Cardiac fibroblast (primary cell): ENCODE data around the gene PRRT4.

Source experiments
- DNase-seq, 2 donors: peaks; one replicate each; pipeline versions ENCODE4 v3.0.0 to v3.0.0-alpha.2; 2010; ENCODE audit warnings: low read depth in 2 of 2
- H3K4me3 ChIP-seq, 2 donors: replicated peaks in 1 of 2; 1 replicate in 1 of 2; 2 replicates in 1 of 2; pipeline ENCODE4 v1.5.1; 2011; ENCODE audit warnings: low read depth in 2 of 2, low read length in 2 of 2, mild to moderate bottlenecking in 2 of 2, moderate library complexity in 1 of 2
- TF ChIP-seq, protein P1 (sequence below): IDR thresholded peaks from one replicate; pipeline ENCODE4 v1.5.1; 2011; ENCODE audit warnings: low read depth, mild to moderate bottlenecking, low read length, inconsistent platforms

Gene PRRT4

DNA sequence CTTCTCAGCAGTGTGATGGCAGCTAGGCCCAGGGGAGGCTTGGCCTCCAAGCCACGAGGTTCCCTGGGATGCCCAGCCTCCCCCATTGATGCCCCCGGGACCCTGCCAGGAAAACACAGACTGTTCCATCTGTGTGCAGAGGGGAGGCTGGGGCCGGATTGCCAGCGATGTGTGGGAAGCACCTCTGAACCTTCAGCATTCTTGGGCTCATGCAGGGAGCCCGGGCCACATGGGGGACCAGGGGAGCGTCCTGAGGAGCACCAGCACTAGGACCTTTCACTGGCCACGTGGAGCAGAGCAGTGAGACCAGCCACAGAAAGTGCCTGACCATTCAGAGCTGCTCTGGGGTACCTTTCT is 45.7 kb upstream of the PRRT4 start:
- no peak for DNase-seq
- TF ChIP-seq, protein P1, sequence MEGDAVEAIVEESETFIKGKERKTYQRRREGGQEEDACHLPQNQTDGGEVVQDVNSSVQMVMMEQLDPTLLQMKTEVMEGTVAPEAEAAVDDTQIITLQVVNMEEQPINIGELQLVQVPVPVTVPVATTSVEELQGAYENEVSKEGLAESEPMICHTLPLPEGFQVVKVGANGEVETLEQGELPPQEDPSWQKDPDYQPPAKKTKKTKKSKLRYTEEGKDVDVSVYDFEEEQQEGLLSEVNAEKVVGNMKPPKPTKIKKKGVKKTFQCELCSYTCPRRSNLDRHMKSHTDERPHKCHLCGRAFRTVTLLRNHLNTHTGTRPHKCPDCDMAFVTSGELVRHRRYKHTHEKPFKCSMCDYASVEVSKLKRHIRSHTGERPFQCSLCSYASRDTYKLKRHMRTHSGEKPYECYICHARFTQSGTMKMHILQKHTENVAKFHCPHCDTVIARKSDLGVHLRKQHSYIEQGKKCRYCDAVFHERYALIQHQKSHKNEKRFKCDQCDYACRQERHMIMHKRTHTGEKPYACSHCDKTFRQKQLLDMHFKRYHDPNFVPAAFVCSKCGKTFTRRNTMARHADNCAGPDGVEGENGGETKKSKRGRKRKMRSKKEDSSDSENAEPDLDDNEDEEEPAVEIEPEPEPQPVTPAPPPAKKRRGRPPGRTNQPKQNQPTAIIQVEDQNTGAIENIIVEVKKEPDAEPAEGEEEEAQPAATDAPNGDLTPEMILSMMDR, result no peak
- no peak overlapping the region for H3K4me3 ChIP-seq

DNA sequence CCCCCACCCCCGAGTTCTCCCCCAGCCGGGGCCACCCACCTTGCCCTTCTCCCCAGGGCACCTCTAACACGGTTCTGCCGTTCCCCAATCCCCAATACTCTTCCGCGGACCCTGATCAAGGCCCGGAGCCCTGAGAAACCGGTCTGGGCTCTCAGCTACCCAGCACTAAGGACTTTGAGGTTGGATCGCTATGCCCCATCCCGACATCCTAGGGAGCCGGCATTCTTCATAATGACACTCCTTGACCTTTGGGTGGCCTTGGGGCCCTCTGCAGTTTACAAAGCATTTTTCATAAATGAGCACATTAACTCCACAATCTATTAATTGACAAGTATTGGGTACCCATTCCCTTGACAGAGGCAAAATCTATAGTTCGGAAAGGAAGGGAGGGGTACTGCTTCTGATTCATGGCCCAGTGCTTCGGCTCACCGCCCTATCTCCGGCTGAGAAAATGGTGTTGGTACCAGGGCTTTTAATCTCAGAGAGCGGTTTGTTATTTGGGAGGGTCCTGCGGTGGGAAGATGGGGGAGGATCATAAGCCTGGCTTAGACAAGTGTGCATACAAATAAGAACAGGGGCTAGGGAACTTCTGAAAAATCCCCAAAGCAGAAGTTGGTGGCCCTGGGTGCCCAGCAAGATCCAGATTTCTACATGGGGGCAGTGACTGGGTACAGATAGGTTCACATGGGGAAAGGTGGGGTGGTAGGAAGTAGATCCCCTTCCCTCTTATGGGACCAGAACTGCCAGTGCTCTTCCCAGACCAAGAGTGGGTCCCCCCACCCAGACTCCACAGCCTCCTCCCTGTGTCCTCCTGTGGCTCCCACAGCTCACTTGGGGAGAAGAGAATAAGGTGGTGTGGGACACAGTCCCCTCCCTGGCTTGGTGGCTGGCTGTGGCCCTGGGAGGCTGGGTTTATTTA is 45.1 kb upstream of the PRRT4 start:
- DNase-seq, result no peak
- H3K4me3 ChIP-seq, result peak overlapping the region in 1 of 2 donors; percentile 80
- TF ChIP-seq, protein P1, result no peak

DNA sequence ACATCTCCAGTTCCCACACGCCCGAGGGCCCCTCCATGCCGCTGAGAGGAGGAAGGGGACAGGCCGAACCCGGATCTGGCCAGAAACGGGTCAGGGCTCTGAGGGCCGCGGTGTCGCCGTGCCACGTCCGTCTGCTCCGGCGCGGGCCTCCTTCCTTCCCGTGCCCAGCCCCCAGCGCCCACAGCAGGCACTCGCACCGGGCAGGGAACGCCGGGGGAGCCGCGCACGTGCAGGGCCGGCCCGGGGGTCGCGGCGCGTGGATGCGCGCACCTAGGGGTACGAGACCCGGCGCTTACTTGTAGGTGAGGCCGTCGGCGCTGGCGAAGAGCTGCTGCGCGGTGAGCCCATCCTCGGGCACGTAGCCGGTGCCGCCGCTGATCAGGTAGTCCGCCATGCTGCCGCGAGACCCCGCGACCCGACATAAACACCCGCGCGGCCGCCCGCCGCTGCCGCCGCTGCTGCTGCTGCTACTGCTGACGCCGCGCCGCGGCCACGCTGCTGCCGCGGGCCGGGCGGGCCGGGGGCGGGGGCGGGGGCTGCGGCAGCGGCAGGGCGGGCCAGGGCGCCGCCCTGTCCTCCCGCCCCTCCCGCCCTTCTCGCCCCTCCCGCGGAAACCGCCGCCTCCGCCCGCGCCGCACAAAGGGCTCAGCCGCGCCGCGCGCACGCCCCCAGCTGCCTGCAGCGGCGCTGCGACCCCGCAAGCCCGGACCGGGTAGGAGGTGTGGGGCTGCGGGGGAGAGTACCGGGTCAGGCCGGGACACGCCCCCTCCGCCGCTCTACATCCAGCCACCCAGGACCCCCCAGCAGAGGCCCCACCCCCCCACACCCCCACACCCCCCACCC is 44.2 kb upstream of the PRRT4 start:
- TF ChIP-seq, protein P1, result no peak
- H3K4me3 ChIP-seq, result peak overlapping the region; percentile 65 to 80
- DNase-seq, result peak in 1 of 2 donors; percentile 38

DNA sequence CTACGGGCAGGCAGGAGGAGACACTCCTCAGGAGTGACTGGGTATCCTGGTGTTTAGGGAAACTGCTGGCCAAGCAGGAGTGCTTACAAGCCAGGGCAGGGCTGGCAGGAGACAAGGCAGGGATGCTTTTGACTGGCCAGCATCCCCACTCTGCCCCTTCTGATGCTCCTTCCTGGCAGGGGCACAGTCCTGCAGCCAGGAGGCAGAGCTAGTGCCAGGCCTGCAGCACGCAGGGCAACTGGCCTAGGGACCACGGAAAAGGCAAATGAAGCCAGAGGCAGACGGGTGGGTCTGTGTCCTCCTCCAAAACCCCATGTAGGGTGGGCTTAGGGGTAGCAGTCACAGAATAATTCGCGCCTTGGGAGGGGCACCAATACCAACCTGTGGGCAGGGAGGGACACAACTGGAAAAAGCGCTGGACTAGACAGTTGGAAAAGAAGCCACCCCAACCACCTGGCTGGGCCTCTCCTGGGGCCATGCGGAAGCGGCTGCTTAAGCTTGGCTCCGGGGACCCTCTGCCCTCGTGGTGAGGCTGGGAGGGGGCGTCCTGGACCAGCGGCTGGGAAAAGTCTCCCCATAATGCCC is 43.5 kb upstream of the PRRT4 start:
- DNase-seq, result peak in 1 of 2 donors; percentile 29
- TF ChIP-seq, protein P1, result peak; percentile 31
- H3K4me3 ChIP-seq, result peak overlapping the region; percentile 65 to 80

DNA sequence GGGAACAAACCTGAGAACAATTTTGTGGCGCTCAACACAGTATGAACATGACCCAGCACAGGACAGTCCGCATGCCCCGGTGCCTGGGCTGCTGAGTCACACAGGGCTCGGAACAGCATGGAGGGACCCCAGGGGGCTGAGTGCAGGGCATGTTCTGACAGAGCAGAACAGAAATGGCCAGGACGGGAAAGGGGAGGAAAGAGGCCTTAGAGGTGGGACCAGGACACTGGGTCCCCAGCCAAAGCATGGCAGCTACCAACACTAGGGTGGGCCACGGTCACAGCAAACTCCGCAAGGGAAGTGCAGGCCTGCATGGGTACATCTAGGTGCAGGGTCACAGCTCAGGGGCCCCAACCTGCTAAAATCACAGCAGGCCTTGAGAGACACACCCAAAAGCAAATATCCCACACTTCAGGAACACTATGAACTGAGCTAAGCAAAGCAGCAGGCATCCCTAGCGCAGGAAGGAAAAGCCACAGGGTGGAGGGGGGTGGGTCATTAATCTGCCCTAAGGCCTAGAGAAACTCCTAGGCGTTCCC is 42.7 kb upstream of the PRRT4 start:
- no peak for DNase-seq
- peak overlapping the region; percentile 15 to 80 for H3K4me3 ChIP-seq
- TF ChIP-seq, protein P1, result no peak

DNA sequence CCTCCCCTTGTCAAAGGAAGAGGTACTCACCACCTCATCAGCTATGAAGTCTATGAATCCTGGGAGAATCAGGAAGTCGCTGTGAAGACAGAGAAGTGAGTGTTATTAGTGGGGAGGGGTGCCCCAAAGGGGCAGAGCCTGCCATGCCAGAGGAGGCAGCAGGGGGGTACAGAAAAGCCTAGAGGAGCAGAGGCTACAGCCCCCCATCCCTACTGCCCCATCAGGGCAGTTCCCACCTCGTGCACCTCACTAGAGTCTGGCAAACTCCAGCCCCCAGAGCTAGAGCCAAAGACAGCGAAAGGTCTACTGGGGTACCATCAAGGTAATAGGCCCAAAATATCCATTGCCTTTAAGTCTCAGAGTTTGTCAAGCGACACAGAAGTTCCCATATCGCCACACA is 42.2 kb upstream of the PRRT4 start:
- DNase-seq, result no peak
- H3K4me3 ChIP-seq, result no peak overlapping the region
- TF ChIP-seq, protein P1, result no peak
